ENCODE results near the gene PTER.

Gene PTER

DNA sequence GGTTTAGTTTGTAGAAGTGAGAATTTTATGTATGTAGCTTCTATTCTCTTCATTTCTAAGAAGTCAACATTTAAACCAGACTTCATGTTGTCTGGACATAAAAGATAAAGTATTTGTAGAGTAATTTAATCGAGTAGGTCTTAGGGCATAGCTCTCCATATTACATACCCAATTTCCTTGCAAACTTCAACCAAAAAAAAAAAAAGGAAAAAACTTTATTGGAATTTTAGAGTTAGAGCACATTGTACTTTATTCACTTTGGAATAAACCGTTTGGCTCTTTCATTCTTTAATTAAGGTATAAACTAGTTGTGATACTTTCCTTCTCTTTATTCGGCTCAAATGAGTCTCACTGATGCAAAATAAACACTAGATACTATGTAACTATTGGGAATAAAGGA lies 36.0 kb downstream of the PTER start:
- DNase-seq (ENCODE audit: low spot score): no peak

DNA sequence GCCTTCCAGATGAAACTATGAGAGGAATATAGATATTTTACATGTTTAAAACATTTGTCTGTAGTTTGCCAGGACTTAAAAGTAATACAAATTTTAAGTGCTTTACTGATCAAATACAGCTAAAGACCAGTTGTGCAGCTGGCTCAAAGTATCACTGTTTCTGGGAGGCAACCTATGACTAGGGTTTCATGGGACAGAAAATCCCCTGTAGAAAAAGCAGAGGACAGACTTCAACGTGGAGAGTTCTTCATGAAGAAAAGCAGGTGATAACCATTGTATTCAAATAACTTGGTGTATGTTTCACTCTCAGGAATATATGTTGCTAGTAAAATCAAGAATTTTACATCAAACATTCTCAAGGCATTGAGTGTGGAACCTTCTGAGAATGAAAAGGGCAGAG lies 40.9 kb downstream of the PTER start:
- no peak for DNase-seq (ENCODE audit: low spot score)

DNA sequence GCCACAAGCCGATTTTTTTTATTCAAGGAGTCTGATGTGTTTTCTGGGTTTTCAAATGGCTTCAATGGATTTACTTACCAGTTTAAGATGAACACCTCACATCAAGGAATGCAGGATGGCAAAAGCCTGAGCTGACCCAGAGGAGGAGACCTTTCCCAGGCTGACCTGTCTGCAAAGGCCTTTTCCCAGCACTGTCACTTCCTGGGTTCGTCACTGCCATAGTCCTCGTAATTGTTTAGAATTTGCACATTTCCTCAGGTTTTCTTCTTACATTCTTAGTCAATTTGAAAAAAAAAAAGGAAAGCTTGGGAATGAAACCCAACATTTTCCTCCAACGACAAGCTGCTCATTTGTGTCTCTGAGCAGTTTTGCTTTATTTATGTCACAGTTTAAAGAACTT lies 42.0 kb downstream of the PTER start:
- DNase-seq (ENCODE audit: low spot score): no peak

DNA sequence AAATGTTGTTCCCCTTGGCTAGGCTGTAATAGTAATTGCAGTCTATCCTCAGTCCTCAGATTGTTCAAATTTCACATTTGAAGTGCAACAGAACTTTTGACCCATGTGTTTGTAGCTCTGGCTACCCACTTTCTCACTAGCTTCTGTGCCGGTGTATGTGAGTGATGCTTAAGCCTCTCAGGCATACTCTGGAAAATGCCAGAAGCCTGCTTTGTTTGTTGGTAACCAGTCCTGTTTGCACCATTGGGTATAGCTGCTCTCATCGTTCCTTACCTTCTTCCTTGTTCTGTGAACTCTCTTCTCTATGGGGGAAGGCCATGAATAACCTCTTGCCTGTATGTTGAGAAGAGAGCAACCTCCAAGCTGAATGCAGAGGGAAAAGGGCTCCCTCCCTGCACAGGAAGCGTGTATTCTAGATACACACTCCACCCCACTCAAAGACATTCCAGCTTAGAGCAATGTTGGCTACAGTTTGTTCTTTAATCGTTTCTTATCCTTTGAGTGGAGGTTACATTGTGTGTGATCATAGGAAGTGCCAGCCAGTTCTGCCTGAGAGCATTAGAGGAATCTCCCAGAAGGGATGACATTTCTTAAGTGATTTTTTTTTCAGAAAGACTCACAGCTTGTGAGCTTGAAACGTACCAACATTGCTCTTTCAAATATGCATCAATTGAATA lies 44.4 kb downstream of the PTER start:
- no peak for DNase-seq (ENCODE audit: low spot score)

DNA sequence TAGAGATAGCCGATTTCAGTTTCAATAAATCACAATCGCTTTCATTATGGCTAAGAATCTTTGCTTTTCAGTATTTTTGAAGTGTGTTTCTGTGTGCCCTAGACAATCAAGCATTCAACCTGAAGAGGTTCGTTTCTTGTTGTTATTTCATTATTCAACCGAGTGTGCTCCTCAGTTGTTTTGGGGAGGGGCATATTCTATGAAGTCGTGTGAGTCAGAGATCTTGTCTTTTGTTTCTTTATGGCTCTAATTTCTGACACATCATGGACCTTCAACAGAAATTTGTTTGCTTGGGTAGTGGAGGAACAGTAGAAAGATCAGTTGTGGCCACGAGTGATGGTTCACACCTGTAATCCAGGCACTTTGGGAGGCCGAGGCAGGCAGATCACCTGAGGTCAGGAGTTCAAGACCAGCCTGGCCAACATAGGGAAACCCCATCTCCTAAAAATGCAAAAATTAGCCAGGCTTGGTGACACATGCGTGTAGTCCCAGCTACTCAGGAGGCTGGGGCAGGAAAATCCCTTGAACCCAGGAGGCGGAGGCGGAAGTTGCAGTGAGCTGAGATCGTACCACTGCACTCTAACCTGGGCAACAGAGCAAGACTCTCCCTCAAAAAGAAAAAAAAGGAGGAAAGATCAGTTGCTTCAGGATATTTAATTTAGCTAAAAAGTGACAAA lies 46.6 kb downstream of the PTER start:
- no peak for DNase-seq (ENCODE audit: low spot score)

DNA sequence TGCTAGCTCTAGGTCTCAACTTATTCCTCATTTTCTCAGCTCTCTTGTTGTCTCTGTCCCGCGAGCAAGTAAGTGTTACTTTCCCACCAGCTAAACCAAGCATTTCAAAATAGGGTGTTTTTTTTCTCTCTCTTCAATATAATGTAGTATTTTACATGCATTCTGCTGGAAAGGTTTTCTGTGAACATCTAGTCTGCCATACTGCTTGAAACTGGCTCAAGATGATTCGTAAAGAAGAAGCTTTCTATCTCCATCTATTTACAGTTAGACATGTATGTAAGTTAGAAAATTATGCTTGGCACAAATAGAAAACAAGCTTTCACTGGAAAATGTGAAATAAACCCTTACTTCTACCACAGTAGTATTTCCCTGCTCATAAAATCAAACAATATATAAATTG lies 53.7 kb downstream of the PTER start:
- no peak for DNase-seq (ENCODE audit: low spot score)

DNA sequence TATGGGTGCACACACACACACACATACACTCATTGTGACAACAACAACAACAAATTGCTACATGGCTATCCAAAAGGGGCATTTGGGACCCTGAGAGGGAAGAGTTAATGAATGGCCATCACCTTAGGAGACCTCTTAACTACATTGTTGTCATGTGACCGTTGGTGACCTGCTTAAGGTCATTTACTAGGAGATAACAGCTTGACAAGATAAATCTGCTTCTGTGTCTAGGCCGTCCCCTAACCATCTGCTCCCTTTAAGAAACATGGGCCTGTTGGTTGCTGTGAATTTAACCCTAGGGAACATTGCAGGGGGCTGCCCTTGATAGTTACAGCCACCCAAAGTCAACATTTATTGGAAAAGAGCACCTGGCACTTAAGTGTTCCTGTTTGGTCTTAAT lies 55.1 kb downstream of the PTER start:
- DNase-seq (ENCODE audit: low spot score): no peak

DNA sequence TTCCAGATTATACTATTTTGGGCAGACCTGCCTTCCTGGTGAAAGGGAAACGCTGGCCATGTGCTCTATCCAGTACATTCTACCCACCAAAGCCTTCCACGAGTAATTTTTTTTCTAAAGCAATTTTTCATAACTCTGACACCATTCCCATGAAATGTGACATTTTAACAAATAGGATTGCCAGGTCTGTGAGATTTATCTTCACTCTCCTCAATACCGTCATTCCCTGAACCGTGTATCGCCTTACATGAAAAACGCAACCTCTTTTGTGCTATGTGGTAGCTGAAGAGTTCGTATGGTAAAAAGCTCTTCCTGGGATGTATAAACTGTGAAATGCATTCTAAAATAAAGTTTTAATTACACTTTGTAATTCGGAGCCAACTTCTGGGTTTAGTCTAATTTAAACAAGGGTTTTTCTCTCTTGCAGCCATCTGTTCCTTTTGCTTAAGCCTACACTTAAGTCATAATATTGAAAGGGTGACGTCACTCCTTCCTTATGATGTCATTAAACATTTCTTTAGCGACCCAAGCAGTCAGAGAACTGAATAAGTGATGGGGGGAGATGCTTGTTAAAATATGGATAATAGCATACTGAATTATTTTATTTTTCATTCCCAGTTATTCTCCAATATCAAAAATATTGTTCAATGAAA lies 57.2 kb downstream of the PTER start:
- DNase-seq (ENCODE audit: low spot score): no peak

DNA sequence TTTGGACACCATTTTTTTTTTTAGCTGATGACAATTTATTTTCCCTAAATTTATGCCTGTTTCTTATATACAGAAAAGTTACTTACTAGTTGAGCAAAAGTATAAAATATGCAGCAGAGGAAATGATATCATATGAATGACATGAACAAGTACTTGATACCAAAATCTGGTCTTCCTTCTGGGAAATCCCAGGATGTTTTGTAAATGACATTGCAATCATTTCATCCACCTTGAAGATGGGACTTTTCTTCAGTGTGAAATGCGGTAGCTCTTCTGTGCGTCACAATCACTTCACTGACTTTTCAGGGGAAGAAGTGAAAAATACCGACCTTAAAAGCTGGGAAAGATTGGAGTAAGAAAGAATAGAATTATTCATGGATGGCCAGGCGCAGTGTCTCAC lies 61.1 kb downstream of the PTER start:
- no peak for DNase-seq (ENCODE audit: low spot score)

DNA sequence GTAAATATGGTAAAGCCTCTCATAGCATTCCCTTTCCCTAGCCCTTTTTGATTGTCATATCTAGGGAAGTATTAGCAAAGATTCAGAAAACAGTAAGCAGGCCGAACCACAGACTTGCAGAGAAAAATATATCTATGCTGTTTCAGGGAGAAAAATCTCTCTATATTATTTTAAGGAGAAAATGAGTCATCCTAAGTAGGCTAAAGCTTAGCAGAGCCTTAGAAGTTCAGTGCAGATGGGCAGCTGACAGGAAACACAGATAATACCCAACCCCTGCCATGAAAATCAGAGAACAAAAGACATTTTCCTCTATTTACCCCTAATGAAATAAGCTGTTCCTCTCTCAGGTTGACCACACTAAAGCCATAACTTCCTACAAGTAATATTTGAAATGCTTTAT lies 68.4 kb downstream of the PTER start:
- no peak for DNase-seq (ENCODE audit: low spot score)

DNA sequence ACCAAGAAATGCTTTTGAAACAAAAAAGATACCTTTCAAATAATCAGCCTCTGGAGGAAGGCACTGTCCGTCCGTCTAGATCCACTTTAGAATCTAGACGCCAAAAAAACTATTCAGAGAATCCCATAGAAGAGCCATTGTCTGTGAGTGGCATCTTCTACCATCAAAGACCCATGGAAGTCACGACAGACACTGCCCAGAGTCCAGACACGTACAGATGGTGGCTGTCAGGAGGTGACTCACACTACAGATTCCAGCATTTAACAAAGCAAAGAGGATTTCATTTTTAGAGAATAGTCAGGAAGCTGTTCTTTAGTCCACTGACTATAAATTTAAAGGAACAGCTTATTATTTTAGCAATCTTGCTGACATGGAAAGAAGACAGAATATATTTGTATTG lies 73.2 kb downstream of the PTER start:
- peak; percentile 35 for DNase-seq (ENCODE audit: low spot score)

DNA sequence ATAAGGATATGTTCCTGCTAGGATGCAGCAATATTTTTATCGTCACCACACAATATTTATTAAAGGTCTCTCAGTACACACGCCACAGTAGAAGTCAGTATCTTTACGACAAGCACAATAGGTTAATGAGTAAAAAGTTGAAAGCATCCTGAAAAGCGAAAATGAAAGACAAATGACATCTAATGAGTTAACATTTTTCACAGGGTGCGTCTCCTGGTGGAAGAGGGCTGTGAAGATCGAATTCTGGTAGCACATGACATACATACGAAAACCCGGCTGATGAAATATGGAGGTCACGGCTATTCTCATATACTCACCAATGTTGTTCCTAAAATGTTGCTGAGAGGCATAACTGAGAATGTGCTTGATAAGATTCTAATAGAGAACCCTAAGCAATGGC lies 74.0 kb downstream of the PTER start:
- no peak for DNase-seq (ENCODE audit: low spot score)

DNA sequence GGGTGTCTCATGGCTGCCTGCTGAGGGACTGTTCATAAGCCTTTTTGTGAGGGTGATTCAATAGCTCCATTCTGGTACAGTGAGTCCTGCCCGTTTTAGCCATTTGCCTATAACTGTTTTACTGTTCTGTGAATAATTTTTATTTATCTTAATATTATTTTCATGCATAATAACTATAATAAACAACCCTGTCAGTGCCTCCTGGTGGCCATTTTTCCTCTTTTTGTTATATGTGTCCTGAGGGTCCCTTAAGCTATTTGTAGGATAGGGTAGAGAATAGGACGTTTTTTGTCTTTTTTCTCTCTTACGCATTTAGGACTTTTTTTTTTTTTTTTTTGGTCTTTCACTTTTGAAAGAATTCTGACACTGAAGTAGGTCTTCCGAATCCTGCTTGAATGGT lies 82.0 kb downstream of the PTER start:
- DNase-seq (ENCODE audit: low spot score): no peak

DNA sequence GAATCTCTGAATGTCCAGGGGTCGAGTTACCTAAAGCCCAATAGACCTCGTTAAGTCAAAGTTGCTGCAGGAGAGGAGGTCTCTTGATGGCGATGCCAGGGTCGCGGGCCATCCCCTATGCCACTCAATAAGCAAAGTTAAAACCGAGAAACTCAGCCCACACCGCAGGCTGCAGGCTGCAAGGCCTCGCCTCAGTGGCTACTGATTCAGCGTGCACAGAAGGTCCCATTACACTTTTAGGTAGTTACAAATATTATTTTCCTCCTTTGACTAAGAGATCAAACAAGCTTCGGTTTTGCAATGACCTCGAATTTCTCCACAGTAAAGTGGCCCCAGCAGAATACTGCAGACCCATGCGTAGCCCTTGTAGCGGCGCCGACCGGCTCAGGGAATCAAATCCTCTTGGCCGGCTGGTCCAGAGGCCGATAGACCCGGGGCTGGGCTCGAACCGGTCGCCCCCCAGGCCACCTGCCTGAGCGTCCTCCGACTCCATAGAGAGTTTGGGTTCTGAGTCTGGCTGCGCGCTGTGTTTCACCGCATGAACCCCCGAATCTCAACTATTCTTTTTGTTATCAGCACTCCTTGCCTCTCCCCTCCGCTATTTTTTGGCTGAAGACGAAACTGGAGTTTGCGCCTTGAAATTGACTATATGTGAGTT lies 82.6 kb downstream of the PTER start:
- DNase-seq (ENCODE audit: low spot score): no peak

DNA sequence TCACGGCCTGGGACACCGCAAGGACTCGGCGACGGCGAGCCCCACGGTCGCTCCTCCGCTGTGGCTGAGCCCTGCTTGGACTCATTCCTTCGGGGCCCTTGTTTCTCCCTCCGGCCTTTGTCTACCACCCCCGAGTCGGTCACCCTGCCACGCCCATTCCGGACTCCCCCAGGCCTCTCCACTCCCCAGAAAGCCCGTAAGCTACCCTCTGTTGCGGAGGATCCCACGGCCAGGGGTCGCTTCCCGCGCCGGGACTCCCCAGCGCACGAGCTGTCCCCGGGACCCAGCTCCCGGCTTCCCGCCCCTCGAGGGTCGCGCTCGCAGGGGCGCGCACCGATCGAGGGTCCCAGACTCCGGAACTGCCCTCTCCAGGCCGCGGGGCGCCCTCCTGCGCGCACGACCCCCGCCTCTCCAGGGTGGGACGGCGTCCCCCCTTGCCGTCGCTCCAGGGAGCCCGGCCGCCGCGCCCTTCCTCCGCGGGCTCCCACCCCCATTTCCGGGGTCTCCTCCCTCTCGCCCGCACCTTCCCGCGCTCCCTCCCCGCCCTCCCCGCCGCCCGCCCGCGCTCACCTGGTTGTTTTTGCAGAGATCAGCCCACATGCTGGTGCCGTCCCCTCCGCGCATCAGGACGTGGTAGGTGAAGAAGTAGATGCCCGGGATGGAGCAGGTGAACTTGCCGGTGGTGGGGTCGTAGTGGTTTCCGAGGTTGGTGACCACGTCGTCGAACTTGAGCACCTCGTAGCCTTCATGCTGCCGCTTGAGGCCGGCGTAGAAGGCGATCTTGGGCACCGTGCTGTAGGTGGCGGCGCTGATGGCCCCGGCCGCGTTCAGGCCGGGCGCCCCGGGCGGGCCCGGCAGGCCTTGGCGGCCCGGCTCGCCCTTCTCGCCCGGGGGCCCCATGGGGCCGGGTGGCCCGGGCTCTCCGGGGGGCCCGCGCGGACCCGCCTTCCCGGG lies 83.4 kb downstream of the PTER start:
- peak; percentile 20 for DNase-seq (ENCODE audit: low spot score)

DNA sequence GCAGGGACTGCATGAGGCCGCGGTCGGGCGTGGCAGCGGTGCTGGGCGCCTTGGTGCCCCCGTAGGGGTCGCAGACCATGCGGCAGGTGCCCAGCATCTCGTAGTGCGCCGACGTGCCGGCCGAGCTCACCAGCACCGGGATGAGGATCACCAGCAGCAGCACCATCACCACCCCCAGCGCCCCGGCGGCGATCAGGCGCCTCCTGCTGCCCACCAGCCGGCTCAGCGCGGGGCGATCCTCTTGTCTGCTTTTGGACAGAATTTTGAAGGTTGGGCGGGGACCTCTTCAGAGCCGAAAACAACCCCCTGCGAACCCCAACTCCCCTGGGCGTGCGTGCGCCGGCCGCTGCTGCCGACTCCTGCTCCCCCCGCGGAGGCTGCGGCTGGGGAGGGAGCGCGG lies 84.1 kb downstream of the PTER start:
- DNase-seq (ENCODE audit: low spot score): peak; percentile 67

DNA sequence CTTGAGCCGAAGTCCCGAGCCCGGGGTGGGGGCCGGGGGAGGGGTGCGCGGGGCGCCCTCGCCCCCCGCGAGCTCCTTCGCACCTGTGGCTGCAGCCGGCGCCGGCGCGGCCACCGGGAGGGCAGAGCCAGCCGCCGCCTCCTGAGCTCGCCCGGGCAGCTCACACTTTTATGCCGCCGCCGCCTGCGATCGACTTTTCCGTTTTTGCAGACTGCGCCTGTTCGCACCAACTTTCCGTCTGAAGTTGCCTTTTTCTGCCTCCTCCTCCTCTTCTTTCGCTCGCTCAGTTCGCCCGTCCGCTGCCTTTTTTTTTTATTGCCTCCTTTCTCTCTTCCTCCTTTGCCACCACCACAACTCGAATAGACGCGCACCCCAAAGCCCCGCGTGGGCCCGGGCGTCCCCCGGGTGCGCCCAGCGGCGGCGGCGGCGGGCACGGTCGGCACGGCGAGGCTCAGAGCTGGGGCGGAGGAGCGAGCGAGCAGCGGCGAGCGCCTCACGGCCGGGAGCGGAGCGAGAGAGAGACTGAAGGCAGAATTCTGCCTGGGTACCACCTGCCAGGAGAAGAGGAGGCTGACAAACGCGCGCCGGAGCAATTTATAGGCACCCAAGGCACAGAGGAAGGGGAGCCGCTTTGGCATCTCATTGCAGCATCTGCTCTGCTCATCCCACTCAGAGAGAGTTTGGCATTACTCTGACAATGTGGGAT lies 84.7 kb downstream of the PTER start, which contains the start of gene C1QL3:
C1QL3 (minus strand) TSS at position 569 of the 706 bp plus-strand sequence. CDS start 814 bp downstream, outside the sequence.
- peak; percentile 55 for DNase-seq (ENCODE audit: low spot score)

DNA sequence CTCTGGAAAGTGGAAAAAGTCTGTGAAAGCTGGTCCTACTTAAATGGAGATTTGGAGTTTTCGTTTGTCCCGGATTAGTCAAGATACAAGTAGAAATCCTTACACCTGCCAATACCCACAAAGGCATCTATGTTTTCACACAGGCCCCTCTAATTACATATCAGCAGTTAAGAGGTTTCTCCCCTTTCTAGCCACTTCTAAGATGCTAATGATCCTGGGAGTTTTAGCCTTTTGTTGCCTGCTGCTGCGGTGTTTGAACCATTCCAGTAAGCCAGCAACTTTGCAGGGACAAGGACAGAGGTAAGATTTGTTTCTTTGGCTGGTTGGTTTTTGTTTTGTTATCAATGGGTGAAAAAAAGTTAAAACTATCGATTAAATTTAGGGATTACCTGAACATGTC lies 90.6 kb downstream of the PTER start:
- DNase-seq (ENCODE audit: low spot score): no peak

DNA sequence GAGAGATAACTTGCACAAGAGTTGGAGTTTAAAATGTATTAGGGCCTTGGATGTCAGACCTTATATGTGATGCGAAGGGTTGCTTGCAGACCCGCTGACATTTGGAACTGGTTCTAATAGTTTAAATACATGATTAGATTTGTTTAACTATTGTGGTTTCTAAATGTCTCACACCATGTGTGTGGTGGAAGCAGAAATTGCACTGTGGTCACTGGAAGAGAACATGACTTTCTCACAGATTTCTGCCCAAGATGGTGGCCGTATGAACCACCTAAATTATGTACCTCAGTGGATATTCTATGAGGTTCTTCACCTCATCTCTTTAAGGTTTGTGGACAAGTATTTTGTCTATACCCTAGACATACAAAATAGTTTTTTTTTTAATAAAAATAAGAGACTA lies 93.0 kb downstream of the PTER start:
- DNase-seq (ENCODE audit: low spot score): no peak

DNA sequence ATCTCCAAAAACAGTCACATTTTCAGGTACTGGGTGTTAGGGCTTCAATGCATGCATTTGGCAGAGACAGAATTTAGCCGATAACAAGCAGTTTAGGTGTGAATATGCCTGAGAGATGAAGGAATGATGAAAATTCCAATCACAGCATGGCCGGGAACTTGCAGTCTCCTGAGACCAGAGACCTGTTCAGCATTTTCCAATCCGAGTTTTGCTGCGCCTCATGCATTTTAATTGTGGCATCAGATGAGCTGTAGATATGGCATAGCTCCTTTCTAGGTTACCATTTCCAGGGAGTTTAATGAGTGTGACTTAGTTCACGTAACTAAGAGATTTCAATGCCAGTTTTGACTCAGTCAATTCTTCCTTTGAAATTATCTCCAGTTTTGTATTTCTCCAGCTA lies 99.3 kb downstream of the PTER start:
- DNase-seq (ENCODE audit: low spot score): no peak

DNA sequence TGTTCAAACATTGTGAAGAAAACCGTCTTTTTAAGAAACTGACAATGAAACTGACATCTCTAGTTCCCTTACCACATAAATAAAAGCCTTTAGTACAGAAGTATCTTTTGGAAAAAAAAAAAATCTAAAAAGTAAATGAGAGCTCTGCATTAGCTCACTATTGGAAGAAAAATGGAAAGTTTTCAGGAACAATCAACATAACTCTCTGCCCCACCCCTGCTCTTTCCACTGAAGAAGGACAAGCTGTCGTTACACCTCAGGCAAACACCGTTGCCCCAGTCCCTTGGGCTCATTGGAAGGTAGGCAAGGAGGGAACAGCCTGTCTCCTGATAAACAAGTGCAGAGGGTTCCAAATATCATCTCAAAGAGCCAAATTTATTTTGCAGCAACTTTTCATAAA lies 107.3 kb downstream of the PTER start:
- DNase-seq (ENCODE audit: low spot score): no peak
